Hematopoietic multipotent progenitor cell treated with erythropoietin and hydrocortisone succinate and interleukin-3 and kit ligand, for 15 days (in vitro differentiated cells): ENCODE data around the gene C1orf159.
A peak's percentile ranks its signal among the peaks of the same experiment; 100 is the strongest.

ENCODE experiments used
- DNase-seq: peaks from one replicate; pipeline ENCODE4 v3.0.0-alpha.2; 2015; ENCODE audit warnings: low spot score

C1orf159 gene

GRCh38 chr1:1053682-1054081 is 62.2 kb downstream of the C1orf159 start:
- DNase-seq, result no peak

- no peak for DNase-seq
Observed at GRCh38 chr1:1053022-1053421, 62.9 kb downstream of the C1orf159 start.

GRCh38 chr1:1052003-1052840 is 63.7 kb downstream of the C1orf159 start:
- DNase-seq, result no peak

GRCh38 chr1:1051127-1051810 is 64.6 kb downstream of the C1orf159 start:
- DNase-seq, result no peak

- DNase-seq, result no peak
Observed at GRCh38 chr1:1050577-1051052, 65.3 kb downstream of the C1orf159 start.

- no peak for DNase-seq
Observed at GRCh38 chr1:1049318-1050165, 66.3 kb downstream of the C1orf159 start.

- no peak for DNase-seq
Observed at GRCh38 chr1:1048765-1049164, 67.1 kb downstream of the C1orf159 start.

- no peak for DNase-seq
Observed at GRCh38 chr1:1047963-1048362, 67.9 kb downstream of the C1orf159 start.

GRCh38 chr1:1047407-1047806 is 68.5 kb downstream of the C1orf159 start:
- no peak for DNase-seq

- no peak for DNase-seq
Observed at GRCh38 chr1:1046767-1047166, 69.1 kb downstream of the C1orf159 start.

GRCh38 chr1:1046243-1046642 is 69.6 kb downstream of the C1orf159 start:
- DNase-seq, result no peak

GRCh38 chr1:1045129-1045528 is 70.8 kb downstream of the C1orf159 start:
- DNase-seq, result no peak

- DNase-seq, result no peak
Observed at GRCh38 chr1:1044455-1045078, 71.3 kb downstream of the C1orf159 start.

GRCh38 chr1:1043921-1044320 is 72.0 kb downstream of the C1orf159 start:
- no peak for DNase-seq

- no peak for DNase-seq
Observed at GRCh38 chr1:1043411-1043810, 72.5 kb downstream of the C1orf159 start.

GRCh38 chr1:1042835-1043234 is 73.1 kb downstream of the C1orf159 start:
- DNase-seq, result no peak

- DNase-seq, result no peak
Observed at GRCh38 chr1:1041873-1042272, 74.0 kb downstream of the C1orf159 start.

- DNase-seq, result no peak
Observed at GRCh38 chr1:1041092-1041523, 74.8 kb downstream of the C1orf159 start.

GRCh38 chr1:1040004-1040991 is 75.6 kb downstream of the C1orf159 start:
- peak; percentile 75 for DNase-seq

- DNase-seq, result no peak
Observed at GRCh38 chr1:1039145-1039910, 76.6 kb downstream of the C1orf159 start.
